SKM-1 (cell line): ENCODE data around the gene EPS8L1.
"Not testable (repeated sequence)": the region's sequence is repeated elsewhere in the genome, so short reads cannot be mapped to it uniquely, and the experiment has no call there.

Experiments
- DNase-seq: peaks from one replicate; lab custom pipeline; 2025; ENCODE audit not compliant: unreplicated experiment; lab: John Stamatoyannopoulos, UW

The EPS8L1 gene

GRCh38 chr19:55092423-55093318 is 17.0 kb downstream of the EPS8L1 start:
- DNase-seq, result no peak

DNA sequence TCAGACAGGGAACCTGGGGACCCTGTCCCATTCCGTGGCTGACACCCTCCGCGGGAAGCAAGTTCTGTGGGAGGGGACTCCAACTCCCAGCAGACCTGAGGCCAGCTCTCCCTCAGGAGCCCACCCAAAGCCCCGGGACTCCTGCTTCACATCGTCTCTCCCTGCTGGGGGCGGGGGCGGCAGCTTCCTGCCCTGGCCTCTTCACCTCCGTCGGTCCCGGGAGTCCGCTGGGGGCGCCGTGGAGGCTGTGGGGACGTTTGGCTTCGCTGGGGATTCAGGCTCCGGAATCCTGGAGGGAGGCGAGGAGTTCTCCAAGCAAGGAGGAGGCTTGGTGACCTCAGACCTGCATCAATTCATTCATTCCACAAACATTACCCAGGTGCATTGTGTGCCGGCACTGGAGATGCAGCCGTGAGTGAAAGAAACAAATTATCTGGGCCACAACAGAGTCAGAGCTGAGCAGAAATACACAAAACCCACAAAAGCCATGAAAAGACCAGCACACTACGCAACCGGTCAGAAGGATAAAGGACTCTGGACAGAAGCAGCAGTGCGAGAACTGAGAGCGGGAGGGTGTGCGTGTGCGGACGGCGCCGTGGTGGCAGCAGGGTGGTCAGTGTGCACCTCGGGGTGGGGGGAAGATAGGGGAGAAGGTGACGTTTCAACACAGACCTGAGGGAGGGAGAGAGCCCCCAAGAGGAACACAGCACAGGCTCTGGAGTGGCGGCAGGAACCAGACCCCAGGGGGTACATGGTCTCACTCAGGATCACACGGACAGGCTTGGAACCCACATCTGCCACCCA is 19.0 kb downstream of the EPS8L1 start:
- no peak for DNase-seq

GRCh38 chr19:55095260-55096060 is 19.8 kb downstream of the EPS8L1 start:
- DNase-seq, result no peak

DNA sequence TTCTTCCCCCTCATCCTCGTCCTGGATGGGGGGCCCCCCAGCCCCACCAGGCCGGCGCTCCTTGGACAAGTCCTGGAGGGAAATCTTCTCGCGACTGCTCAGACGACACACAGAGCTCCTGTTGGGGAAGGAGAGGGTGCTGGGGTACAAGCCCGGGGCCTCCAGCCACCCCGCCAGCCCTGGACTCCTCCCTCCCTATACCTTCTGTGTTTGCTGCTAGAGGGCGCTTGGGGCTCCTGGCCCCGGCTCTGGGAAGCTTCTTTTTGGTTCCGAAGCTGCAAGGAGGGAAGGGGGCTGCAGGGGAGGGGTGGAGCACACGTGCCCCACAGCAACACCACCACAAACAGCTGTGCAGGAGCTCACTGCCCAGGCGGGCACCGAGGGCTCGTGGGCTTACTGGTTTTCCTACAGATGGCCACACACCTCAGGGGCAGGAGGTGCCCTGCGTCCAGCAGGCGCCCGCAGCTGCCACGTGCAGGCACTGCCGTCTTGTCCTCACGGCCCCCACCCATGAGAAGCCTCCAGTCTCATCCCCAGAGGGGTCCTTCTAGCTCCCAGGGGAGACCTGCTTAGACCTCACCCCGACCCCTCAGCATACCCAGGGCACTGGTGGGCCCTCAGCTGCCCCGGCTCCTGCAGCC is 20.5 kb downstream of the EPS8L1 start:
- DNase-seq, result no peak

- DNase-seq, result no peak
Observed at GRCh38 chr19:55097864-55098715, 22.4 kb downstream of the EPS8L1 start.

- no peak for DNase-seq
Observed at GRCh38 chr19:55098716-55099556, 23.3 kb downstream of the EPS8L1 start.

GRCh38 chr19:55099557-55100506 is 24.2 kb downstream of the EPS8L1 start:
- no peak for DNase-seq

- DNase-seq, result no peak
Observed at GRCh38 chr19:55101261-55101660, 25.6 kb downstream of the EPS8L1 start.

GRCh38 chr19:55103190-55103589 is 27.5 kb downstream of the EPS8L1 start:
- no peak for DNase-seq

- no peak for DNase-seq
Observed at GRCh38 chr19:55105237-55105636, 29.6 kb downstream of the EPS8L1 start.

DNA sequence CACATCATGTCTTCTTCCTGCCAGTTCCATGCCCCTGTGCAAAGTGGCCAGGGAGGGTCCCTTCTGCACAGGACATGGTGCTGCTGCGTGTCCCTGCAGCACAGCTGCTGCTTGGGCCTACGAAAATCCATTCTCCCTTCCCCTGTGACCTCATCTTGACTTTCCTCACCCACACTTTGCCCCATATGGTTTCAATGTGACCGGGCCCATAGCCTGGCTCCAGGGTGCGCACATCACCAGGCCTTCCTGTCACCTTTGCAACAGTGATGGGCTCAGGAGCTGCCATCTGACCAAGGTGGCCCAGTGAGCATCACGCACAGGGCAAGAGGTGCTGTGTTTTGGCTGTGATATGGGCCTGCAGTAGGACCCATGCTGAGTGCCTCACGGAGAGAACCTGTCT is 30.9 kb downstream of the EPS8L1 start:
- no peak for DNase-seq

DNA sequence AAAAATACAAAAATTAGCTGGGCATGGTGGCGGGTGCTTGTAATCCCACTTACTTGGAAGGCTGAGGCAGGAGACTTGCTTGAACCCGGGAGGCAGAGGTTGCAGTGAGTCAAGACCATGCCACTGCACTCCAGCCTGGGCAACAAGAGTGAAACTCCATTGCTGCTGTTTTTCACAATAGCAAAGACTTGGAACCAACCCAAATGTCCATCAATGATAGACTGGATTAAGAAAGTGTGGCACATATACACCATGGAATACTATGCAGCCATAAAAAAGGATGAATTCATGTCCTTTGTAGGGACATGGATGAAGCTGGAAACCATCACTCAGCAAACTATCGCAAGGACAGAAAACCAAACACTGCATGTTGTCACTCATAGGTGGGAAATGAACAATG is 31.6 kb downstream of the EPS8L1 start:
- DNase-seq, result not testable (repeated sequence)

DNA sequence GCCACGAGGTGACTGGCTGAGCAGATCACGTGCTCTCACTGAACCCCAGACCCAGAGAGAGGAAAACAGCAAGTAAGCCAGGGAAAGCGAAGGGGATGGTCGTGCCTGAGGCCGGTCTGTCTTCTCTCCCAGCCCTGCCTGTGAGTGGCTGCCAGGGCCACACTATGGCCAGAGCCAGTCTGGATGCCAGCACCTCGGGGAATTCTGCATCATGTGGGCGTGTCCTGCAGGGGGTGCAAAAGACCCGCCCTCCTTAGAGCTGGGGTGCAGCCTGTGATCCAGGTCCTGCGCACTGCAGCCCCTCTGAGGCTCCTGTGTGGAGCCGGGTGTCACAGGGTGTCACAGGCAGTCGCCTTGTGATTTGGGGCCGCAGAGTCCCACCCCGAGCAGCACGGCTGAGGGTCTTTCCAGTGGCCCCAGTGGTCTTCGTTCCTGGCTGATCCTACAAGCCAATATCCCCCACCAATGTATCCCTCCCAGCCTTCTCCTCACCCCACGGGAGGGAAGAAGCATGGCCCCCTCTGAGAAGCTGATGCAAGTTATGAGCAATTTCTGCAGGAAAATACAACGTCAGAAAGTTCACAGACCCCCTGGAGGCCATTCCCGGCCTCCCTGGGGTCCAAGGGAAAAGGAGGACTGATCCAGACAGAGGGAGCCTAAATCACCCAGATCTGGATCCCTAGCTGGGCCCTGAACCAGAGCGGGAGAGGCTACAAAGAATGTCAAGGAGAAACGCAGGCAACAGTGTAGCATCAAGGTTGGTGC is 34.0 kb downstream of the EPS8L1 start:
- no peak for DNase-seq

DNA sequence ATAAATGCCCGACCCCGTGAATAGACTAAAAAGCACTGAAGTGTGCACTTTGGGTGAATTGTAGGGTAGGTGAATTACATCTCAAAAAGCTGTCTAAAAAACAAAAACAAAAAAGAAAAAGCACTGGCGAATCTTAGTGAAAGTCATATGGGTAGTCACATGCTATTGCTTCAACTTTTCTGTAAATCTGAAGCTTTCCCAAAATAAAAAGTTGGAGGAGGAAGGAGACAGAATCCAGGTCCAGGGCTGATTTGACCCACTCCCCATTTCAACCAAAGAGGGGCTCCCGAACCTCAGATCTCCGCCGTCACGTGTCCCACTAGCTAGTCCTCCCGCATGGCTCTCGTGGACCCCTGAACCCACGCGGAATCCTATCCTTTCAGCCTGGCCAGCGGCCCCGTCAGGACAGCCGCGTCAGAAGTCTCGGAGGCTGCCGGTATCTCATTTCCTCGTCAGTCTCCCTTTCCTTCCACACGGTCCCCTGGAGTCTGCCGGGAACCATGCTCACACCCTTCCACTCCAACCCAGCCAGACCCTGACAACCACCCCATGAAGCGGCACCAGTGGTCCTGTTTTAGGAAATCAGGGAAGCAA is 35.7 kb downstream of the EPS8L1 start:
- DNase-seq, result no peak

- DNase-seq, result no peak
Observed at GRCh38 chr19:55112246-55112776, 36.6 kb downstream of the EPS8L1 start.

DNA sequence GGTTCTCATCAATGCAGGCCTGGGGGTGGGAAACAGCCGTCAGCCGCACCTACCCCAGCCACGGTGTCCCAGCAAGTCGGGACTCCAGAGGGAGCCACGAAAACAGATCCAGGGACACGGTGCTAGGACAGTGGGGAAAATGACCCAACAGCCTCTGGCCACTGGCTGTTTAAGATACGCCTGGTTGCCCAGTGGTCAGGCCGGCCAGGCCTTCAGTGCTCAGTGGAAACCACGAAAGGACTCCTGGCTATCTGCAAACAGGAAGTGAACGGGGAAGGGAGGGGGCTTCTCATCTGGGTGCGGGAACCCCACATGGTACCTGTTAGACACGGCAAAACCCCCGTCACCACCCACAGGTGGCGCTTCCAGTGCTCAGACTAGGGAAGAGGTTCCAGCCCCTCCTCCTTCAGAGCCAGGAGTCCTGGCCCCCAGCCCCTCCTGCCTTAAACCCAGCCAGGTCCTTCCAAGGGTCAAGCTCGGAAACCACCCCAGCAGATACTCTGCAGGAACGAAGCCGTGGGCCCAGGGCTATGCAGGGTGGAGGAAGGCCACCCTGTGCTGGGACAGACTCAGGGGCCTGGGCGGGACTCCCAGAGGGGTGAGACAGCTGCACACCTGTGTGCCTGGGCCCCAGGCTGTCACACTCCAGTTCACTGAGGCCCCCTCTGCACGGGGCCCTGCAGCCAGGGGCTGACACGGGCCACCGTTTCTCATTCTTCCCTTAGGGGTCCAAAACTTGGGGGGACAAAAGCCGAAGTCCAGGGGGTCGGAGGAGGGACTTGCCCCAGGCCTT is 37.3 kb downstream of the EPS8L1 start:
- no peak for DNase-seq
